ENCODE results near the gene TMEM14C. TPM values are rescaled to one million over a fixed set of nuclear protein-coding genes. Genes with fewer than 3 reads are reported as not detected.
"Not testable (repeated sequence)": the region's sequence is repeated elsewhere in the genome, so short reads cannot be mapped to it uniquely, and the experiment has no call there.

The TMEM14C gene
- total RNA-seq, 4 donors from 2014 or later: 93.2 to 130 (median 117) TPM

DNA sequence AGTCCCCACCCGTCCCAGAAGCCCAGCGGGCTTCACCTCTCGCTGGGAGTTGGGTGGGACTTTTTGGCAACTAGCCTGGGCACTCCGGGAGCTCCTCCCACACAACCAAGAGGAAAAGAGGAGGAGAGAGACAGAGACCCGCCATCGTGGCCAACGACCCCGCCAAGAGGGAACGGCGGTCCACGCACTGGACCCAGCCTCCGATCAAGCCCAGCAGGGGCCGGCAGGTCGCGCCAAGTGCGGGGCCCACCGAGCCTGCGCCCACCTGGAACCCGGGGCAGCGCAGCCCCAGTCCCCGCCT, 3.0 kb upstream of the TMEM14C start:
- Histone ChIP-seq H3K27ac (peak overlapping the region; percentile 40 to 68 (median 66)), H3K4me3 (peak overlapping the region; percentile 36 to 71 (median 57)), H3K27me3 (no peaks in the 10 kb centered on the region), H3K9me3 (no peaks in the 10 kb centered on the region), H3K4me1 (peaks cover 18 to 21% of the 10 kb centered on the region in 2 donors), H3K36me3 (peaks cover 0 to 3% of the 10 kb centered on the region in 2 donors)
- no peak for DNase-seq
- in situ Hi-C loops (cut with MboI; ENCODE audit: low sequenced_read_pairs in 4 of 4): no loop called here
- TF ChIP-seq, protein P1, sequence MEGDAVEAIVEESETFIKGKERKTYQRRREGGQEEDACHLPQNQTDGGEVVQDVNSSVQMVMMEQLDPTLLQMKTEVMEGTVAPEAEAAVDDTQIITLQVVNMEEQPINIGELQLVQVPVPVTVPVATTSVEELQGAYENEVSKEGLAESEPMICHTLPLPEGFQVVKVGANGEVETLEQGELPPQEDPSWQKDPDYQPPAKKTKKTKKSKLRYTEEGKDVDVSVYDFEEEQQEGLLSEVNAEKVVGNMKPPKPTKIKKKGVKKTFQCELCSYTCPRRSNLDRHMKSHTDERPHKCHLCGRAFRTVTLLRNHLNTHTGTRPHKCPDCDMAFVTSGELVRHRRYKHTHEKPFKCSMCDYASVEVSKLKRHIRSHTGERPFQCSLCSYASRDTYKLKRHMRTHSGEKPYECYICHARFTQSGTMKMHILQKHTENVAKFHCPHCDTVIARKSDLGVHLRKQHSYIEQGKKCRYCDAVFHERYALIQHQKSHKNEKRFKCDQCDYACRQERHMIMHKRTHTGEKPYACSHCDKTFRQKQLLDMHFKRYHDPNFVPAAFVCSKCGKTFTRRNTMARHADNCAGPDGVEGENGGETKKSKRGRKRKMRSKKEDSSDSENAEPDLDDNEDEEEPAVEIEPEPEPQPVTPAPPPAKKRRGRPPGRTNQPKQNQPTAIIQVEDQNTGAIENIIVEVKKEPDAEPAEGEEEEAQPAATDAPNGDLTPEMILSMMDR (IDR thresholded peaks at IDR 0.05 in 4 of 5, conservative IDR thresholded peaks at IDR 0.05 in 1 of 5): no peak
- no peak for TF ChIP-seq POLR2A (IDR thresholded peaks at IDR 0.05)
- intact Hi-C loops (cut with DNase I; ENCODE audit: low total_unique reads): no loop called here
- no peak for ATAC-seq

DNA sequence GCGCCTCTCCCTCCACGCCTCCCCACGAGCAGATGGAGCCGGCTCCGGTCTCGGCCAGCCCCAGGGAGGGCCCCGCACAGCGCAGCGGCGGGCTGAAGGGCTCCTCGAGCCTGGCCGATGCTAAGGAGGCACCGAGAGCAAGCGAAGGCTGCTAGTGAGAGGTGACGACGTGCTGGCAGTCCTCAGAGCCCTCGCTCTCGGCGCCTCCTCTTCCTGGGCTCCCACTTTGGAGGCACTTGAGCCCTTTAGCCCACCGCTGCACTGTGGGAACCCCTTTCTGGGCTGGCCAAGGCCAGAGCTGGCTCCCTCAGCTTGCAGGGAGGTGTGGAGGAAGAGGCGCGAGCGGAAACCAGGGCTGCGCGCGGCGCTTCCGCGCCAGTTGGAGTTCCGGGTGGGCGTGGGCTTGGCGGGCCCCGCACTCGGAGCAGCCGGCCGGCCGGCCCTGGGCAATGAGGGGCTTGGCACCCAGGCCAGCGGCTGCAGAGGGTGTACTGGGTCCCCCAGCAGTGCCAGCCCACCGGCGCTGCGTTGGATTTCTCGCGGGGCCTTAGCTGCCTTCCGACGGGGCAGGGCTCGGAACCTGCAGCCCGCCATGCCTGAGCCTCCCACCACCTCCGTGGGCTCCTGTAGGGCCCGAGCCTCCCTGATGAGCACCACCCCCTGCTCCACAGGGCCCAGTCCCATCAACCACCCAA, 2.5 kb upstream of the TMEM14C start:
- Histone ChIP-seq H3K27me3 (no peaks in the 10 kb centered on the region), H3K4me3 (peak overlapping the region; percentile 36 to 71 (median 57)), H3K4me1 (peaks cover 22 to 23% of the 10 kb centered on the region in 2 donors), H3K27ac (peak overlapping the region; percentile 40 to 68 (median 66)), H3K9me3 (no peaks in the 10 kb centered on the region), H3K36me3 (peaks cover 0 to 8% of the 10 kb centered on the region in 2 donors)
- DNase-seq (no peak), ATAC-seq (no peak)
- in situ Hi-C loops (cut with MboI; ENCODE audit: low sequenced_read_pairs in 4 of 4) (no loop called here), intact Hi-C loops (cut with DNase I; ENCODE audit: low total_unique reads) (no loop called here)
- TF ChIP-seq POLR2A (IDR thresholded peaks at IDR 0.05): no peak
- TF ChIP-seq, protein P1 (IDR thresholded peaks at IDR 0.05 in 4 of 5, conservative IDR thresholded peaks at IDR 0.05 in 1 of 5): no peak

DNA sequence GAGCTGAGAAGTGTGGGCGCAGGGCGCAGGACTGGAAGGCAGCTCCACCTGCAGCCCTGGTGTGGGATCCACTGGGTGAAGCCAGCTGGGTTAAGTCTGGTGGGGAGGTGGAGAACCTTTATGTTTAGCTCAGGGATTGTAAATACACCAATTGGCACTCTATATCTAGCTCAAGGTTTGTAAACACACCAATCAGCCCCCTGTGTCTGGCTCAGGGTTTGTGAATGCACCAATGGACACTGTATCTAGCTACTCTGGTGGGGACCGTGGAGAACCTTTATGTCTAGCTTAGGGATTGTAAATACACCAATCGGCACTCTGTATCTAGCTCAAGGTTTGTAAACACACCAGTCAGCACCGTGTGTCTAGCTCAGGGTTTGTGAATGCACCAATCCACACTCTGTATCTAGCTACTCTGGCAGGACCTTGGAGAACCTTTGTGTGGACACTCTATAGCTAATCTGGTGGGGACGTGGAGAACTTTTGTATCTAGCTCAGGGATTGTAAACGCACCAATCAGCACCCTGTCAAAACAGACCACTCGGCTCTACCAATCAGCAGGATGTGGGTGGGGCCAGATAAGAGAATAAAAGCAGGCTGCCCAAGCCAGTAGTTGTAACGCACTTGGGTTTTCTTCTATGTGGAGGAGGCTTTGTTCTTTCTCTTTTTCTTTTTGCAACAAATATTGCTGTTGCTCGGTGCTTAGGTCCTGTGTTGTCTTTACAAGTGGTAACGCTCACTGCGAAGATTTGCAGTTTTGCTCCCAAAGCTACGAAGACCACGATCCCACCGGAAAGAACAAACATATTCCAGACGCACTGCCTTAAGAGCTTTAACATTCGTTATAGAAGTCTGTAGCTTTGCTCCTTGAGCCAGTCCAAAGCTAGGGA, 1.7 kb upstream of the TMEM14C start:
- in situ Hi-C loops (cut with MboI; ENCODE audit: low sequenced_read_pairs in 4 of 4); DNase-seq; H3K27me3 ChIP-seq; H3K9me3 ChIP-seq; ATAC-seq; intact Hi-C loops (cut with DNase I; ENCODE audit: low total_unique reads): not testable (repeated sequence)
- H3K36me3 ChIP-seq: peaks cover 0 to 16% of the 10 kb centered on the region in 2 donors
- H3K4me3 ChIP-seq: peak overlapping the region; percentile 36 to 71 (median 57)
- H3K27ac ChIP-seq: peak overlapping the region; percentile 40 to 68 (median 66)
- peaks cover 26% of the 10 kb centered on the region in 2 donors for H3K4me1 ChIP-seq

DNA sequence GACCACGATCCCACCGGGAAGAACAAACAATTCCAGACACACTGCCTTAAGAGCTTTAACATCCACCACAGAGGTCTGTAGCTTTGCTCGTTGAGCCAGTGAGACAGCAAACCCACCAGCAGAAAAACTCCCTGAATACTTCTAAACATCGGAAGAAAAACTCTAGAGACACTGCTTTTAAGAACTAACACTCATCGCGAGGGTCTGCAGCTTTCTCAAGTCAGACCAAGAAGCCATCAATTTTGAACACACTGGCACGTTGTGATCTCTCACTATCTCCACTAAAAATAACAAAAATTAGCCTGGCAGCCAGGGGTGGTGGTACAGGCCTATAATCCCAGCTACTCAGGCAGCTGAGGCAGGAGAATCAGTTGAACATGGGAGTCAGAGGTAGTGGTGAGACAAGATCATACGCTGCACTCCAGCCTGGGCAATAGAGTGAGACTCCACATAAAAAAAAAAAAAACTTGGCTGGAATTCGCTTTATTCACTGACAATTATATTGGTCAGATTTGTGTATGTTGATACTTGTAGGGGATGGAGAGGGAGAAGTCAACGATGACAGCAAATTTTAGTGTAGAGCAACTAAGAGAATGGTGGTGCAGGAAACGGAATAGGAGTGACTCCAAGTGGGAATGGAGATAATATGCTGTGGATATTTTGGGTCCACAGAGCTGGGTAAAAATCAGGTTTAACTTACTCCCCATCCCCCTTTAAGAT, 860 bp upstream of the TMEM14C start:
- Histone ChIP-seq H3K27ac (peak overlapping the region; percentile 87 to 96 (median 90)), H3K4me3 (peak overlapping the region; percentile 64 to 80 (median 73)), H3K27me3 (no peaks in the 10 kb centered on the region), H3K36me3 (peaks cover 0 to 20% of the 10 kb centered on the region in 2 donors), H3K4me1 (peaks cover 26% of the 10 kb centered on the region in 2 donors), H3K9me3 (no peaks in the 10 kb centered on the region)
- DNase-seq (no peak), ATAC-seq (peak in 1 of 2 donors; percentile 9)
- intact Hi-C loops (cut with DNase I; ENCODE audit: low total_unique reads) (loop anchor here (1.0 kb wide), 3 partner anchors 25 to 212 kb away; partner anchors contain the start of genes C6orf52, PAK1IP1 and TMEM14B), in situ Hi-C loops (cut with MboI; ENCODE audit: low sequenced_read_pairs in 4 of 4) (no loop called here)
- TF ChIP-seq, protein P1 (IDR thresholded peaks at IDR 0.05 in 4 of 5, conservative IDR thresholded peaks at IDR 0.05 in 1 of 5): no peak
- no peak for TF ChIP-seq POLR2A (IDR thresholded peaks at IDR 0.05)

Data from gastrocnemius medialis (tissue), 4 donors.